T-helper 17 cell (primary cell): ENCODE measurements around the gene YJEFN3. TPM values are rescaled to one million over a fixed set of nuclear protein-coding genes. Genes with fewer than 3 reads are reported as not detected.
A peak's percentile ranks its signal among the peaks of the same experiment; 100 is the strongest.

Source experiments
- ATAC-seq: fragments of 150-1000 bp; cut with Tn5 transposase; 2 replicates; pipeline ENCODE4 v1.10.0; 2021; ENCODE audit warnings: mild to moderate bottlenecking, moderate library complexity
- DNase-seq, 3 donors: peaks; one replicate each; pipeline versions ENCODE4 v3.0.0 to v3.0.0-alpha.2; 2020 to 2021
- H3K9me3 ChIP-seq: one replicate; pipeline ENCODE4 v1.7.0; 2013; ENCODE audit warnings: low read length, mild to moderate bottlenecking; ENCODE audit not compliant: control insufficient read depth, poor library complexity, severe bottlenecking
- H3K27ac Mint-ChIP-seq: one replicate; pipeline ENCODE4 v1.8.0; 2022; ENCODE audit warnings: mild to moderate bottlenecking, moderate library complexity, mixed read lengths
- H3K27me3 Mint-ChIP-seq: one replicate; pipeline ENCODE4 v1.8.0; 2022; ENCODE audit warnings: mixed read lengths
- H3K36me3 Mint-ChIP-seq: one replicate; pipeline ENCODE4 v1.8.0; 2022; ENCODE audit warnings: low read depth, mixed read lengths
- H3K4me1 Mint-ChIP-seq: one replicate; pipeline ENCODE4 v1.8.0; 2022; ENCODE audit warnings: mild to moderate bottlenecking, mixed read lengths
- H3K4me3 Mint-ChIP-seq: one replicate; pipeline ENCODE4 v1.8.0; 2022; ENCODE audit warnings: mild to moderate bottlenecking, moderate library complexity, mixed read lengths
- total RNA-seq, 4 donors: library from RNA in 2 of 4; stranded (reverse) in 2 of 4; gene quantifications; one replicate each; pipeline ENCODE4 v1.2.3 and lab custom pipeline; 2022 to 2026

Gene YJEFN3
- total RNA-seq, 2 donors from 2014 or later, result 3.0 to 6.1 TPM

GRCh38 chr19:19541616-19542015, 12.9 kb downstream of the YJEFN3 start:
- no peak for DNase-seq
- Mint-ChIP-seq H3K27ac (no peak overlapping the region), H3K27me3 (peaks cover 6% of the 10 kb centered on the region), H3K4me3 (peak overlapping the region; percentile 89), H3K36me3 (no peaks in the 10 kb centered on the region), H3K4me1 (peaks cover 26% of the 10 kb centered on the region)
- H3K9me3 ChIP-seq, result no peaks in the 10 kb centered on the region
- ATAC-seq, result no peak

GRCh38 chr19:19542507-19542906, 13.8 kb downstream of the YJEFN3 start:
- Mint-ChIP-seq H3K27ac (no peak overlapping the region), H3K36me3 (no peaks in the 10 kb centered on the region), H3K4me3 (no peak overlapping the region), H3K27me3 (peaks cover 6% of the 10 kb centered on the region), H3K4me1 (peaks cover 22% of the 10 kb centered on the region)
- ATAC-seq, result no peak
- H3K9me3 ChIP-seq, result no peaks in the 10 kb centered on the region
- DNase-seq, result no peak

- Mint-ChIP-seq H3K27me3 (peaks cover 6% of the 10 kb centered on the region), H3K4me3 (no peak overlapping the region), H3K36me3 (no peaks in the 10 kb centered on the region), H3K27ac (no peak overlapping the region), H3K4me1 (peaks cover 18% of the 10 kb centered on the region)
- ATAC-seq (no peak), DNase-seq (no peak)
- no peaks in the 10 kb centered on the region for H3K9me3 ChIP-seq
Measured at GRCh38 chr19:19543101-19543500, 14.4 kb downstream of the YJEFN3 start.

GRCh38 chr19:19543640-19544039, 14.9 kb downstream of the YJEFN3 start:
- H3K9me3 ChIP-seq, result no peaks in the 10 kb centered on the region
- Mint-ChIP-seq H3K36me3 (no peaks in the 10 kb centered on the region), H3K27ac (no peak overlapping the region), H3K4me3 (no peak overlapping the region), H3K4me1 (peaks cover 15% of the 10 kb centered on the region), H3K27me3 (peaks cover 4% of the 10 kb centered on the region)
- no peak for DNase-seq
- no peak for ATAC-seq

- H3K4me1 Mint-ChIP-seq, result peaks cover 11% of the 10 kb centered on the region
- H3K27ac Mint-ChIP-seq, result no peak overlapping the region
- H3K27me3 Mint-ChIP-seq, result no peaks in the 10 kb centered on the region
- no peaks in the 10 kb centered on the region for H3K9me3 ChIP-seq
- H3K36me3 Mint-ChIP-seq, result no peaks in the 10 kb centered on the region
- no peak overlapping the region for H3K4me3 Mint-ChIP-seq
- DNase-seq (no peak), ATAC-seq (no peak)
Measured at GRCh38 chr19:19544257-19544953, 15.7 kb downstream of the YJEFN3 start.

- no peak for DNase-seq
- H3K9me3 ChIP-seq, result no peaks in the 10 kb centered on the region
- Mint-ChIP-seq H3K27me3 (no peaks in the 10 kb centered on the region), H3K4me1 (peaks cover 11% of the 10 kb centered on the region), H3K36me3 (no peaks in the 10 kb centered on the region), H3K4me3 (no peak overlapping the region), H3K27ac (no peak overlapping the region)
- no peak for ATAC-seq
Measured at GRCh38 chr19:19544954-19545591, 16.4 kb downstream of the YJEFN3 start.

- H3K4me3 Mint-ChIP-seq, result no peak overlapping the region
- no peaks in the 10 kb centered on the region for H3K9me3 ChIP-seq
- no peaks in the 10 kb centered on the region for H3K27me3 Mint-ChIP-seq
- H3K27ac Mint-ChIP-seq, result no peak overlapping the region
- DNase-seq, result no peak
- ATAC-seq, result no peak
- peaks cover 9% of the 10 kb centered on the region for H3K4me1 Mint-ChIP-seq
- H3K36me3 Mint-ChIP-seq, result no peaks in the 10 kb centered on the region
Measured at GRCh38 chr19:19545707-19546106, 17.0 kb downstream of the YJEFN3 start.

- Mint-ChIP-seq H3K36me3 (no peaks in the 10 kb centered on the region), H3K4me3 (no peak overlapping the region), H3K27me3 (no peaks in the 10 kb centered on the region), H3K27ac (peak overlapping the region; percentile 29), H3K4me1 (peaks cover 3% of the 10 kb centered on the region)
- no peak for DNase-seq
- no peak for ATAC-seq
- H3K9me3 ChIP-seq, result no peaks in the 10 kb centered on the region
Measured at GRCh38 chr19:19546751-19547162, 18.0 kb downstream of the YJEFN3 start.

GRCh38 chr19:19547674-19548336, 19.1 kb downstream of the YJEFN3 start:
- no peaks in the 10 kb centered on the region for H3K36me3 Mint-ChIP-seq
- no peaks in the 10 kb centered on the region for H3K27me3 Mint-ChIP-seq
- no peak overlapping the region for H3K4me3 Mint-ChIP-seq

GRCh38 chr19:19548915-19549759, 20.4 kb downstream of the YJEFN3 start:
- Mint-ChIP-seq H3K4me1 (no peaks in the 10 kb centered on the region), H3K27ac (no peak overlapping the region), H3K36me3 (no peaks in the 10 kb centered on the region), H3K27me3 (no peaks in the 10 kb centered on the region), H3K4me3 (no peak overlapping the region)
- DNase-seq (no peak), ATAC-seq (no peak)
- H3K9me3 ChIP-seq, result no peaks in the 10 kb centered on the region

More at GRCh38 chr19:19547674-19548336, 19.1 kb downstream of the YJEFN3 start:
- no peaks in the 10 kb centered on the region for H3K9me3 ChIP-seq
- no peak for DNase-seq
- ATAC-seq, result no peak
- Mint-ChIP-seq H3K27ac (no peak overlapping the region), H3K4me1 (no peaks in the 10 kb centered on the region)

- Mint-ChIP-seq H3K27me3 (no peaks in the 10 kb centered on the region), H3K36me3 (no peaks in the 10 kb centered on the region), H3K4me3 (no peak overlapping the region), H3K27ac (no peak overlapping the region), H3K4me1 (peaks cover 3% of the 10 kb centered on the region)
- DNase-seq (no peak), ATAC-seq (no peak)
- no peaks in the 10 kb centered on the region for H3K9me3 ChIP-seq
Measured at GRCh38 chr19:19549804-19550464, 21.2 kb downstream of the YJEFN3 start.

GRCh38 chr19:19550485-19550929, 21.8 kb downstream of the YJEFN3 start:
- H3K27me3 Mint-ChIP-seq, result no peaks in the 10 kb centered on the region
- no peak overlapping the region for H3K4me3 Mint-ChIP-seq
- no peaks in the 10 kb centered on the region for H3K36me3 Mint-ChIP-seq
- H3K9me3 ChIP-seq, result no peaks in the 10 kb centered on the region
- DNase-seq (no peak), ATAC-seq (no peak)
- peaks cover 3% of the 10 kb centered on the region for H3K4me1 Mint-ChIP-seq
- no peak overlapping the region for H3K27ac Mint-ChIP-seq
